ENCODE results near the gene MRM1. TPM values are rescaled to one million over a fixed set of nuclear protein-coding genes. Genes with fewer than 3 reads are reported as not detected.
A peak's percentile ranks its signal among the peaks of the same experiment; 100 is the strongest.

The MRM1 gene
- total RNA-seq, 4 donors from 2014 or later = 3.7 to 10.8 (median 8.0) TPM

DNA sequence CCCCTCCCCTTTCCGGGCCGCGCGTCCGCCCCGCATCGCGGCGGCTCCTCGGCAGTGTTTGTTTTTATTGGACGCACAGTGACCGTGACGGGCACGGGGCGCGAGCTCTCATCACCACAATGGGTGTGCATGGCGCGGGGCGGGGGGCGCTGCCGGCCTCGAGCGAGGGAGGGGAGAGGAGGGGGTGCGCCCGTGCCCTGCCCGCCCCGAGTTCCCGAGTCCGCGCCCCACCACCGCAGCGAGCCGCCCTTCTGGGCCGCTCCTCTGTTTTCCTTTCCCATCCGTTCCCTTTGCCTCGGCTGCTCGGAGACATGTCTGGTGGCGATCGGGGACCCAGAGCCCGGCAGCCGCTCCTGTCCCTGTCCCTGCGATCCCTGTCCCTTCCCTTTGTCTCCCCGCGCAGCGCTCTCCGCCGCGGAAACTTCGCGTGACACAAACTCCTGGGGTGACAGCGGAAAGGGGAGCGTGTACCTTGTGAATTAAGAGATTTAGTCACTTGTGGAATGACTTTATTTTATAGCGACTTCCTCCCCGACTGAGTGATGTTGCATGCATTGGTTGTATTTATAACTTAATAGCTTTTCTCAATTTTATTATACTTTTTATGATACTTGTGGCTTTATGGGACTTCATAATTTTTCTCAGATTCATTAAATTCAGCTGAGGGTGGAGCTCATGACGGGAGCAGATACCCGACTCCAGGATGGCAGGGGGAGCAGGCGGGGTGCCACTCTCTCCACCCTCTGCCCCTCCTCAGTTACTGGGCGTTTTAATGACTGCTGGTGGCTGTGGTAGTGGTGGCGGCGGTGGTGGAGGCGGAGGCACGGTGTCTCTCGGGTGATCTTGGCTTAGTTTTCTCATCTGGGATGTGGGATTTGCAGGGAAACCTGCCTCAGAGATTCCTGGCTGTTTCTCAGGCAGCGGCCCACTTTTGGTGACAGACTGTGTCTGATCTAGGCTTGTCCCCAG, 40.8 kb downstream of the MRM1 start:
- Histone ChIP-seq H3K36me3 (no peaks in the 10 kb centered on the region), H3K4me3 (peak overlapping the region in 1 of 2 donors; percentile 44), H3K27ac (no peak overlapping the region), H3K27me3 (peaks cover 100% of the 10 kb centered on the region), H3K4me1 (peaks cover 0 to 19% (median 15%) of the 10 kb centered on the region in 3 donors), H3K9me3 (no peaks in the 10 kb centered on the region)
- WGBS, 2 donors (ENCODE audit: low coverage in 1 of 2) = 3 to 13% methylated on average over 11 to 27 of the region's 64 CpGs
- no peak for ATAC-seq
- TF ChIP-seq POLR2AphosphoS5 (IDR thresholded peaks at IDR 0.05) (no peak), EP300 (IDR thresholded peaks at IDR 0.05) (no peak), POLR2A (IDR thresholded peaks at IDR 0.05) (no peak)
- TF ChIP-seq, protein P1, sequence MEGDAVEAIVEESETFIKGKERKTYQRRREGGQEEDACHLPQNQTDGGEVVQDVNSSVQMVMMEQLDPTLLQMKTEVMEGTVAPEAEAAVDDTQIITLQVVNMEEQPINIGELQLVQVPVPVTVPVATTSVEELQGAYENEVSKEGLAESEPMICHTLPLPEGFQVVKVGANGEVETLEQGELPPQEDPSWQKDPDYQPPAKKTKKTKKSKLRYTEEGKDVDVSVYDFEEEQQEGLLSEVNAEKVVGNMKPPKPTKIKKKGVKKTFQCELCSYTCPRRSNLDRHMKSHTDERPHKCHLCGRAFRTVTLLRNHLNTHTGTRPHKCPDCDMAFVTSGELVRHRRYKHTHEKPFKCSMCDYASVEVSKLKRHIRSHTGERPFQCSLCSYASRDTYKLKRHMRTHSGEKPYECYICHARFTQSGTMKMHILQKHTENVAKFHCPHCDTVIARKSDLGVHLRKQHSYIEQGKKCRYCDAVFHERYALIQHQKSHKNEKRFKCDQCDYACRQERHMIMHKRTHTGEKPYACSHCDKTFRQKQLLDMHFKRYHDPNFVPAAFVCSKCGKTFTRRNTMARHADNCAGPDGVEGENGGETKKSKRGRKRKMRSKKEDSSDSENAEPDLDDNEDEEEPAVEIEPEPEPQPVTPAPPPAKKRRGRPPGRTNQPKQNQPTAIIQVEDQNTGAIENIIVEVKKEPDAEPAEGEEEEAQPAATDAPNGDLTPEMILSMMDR (IDR thresholded peaks at IDR 0.05) = no peak

GRCh38 chr17:36643086-36643685, 41.8 kb downstream of the MRM1 start:
- H3K27me3 ChIP-seq = peaks cover 99% of the 10 kb centered on the region
- TF ChIP-seq, protein P1 (IDR thresholded peaks at IDR 0.05) = no peak
- no peak for TF ChIP-seq POLR2AphosphoS5 (IDR thresholded peaks at IDR 0.05)
- TF ChIP-seq POLR2A (IDR thresholded peaks at IDR 0.05) = no peak
- no peaks in the 10 kb centered on the region for H3K9me3 ChIP-seq
- no peak for ATAC-seq
- no peak overlapping the region for H3K27ac ChIP-seq
- peaks cover 0 to 19% (median 15%) of the 10 kb centered on the region in 3 donors for H3K4me1 ChIP-seq
- 64 to 80% methylated on average over 1 to 3 of the region's 3 CpGs for WGBS, 2 donors (ENCODE audit: low coverage in 1 of 2)
- no peaks in the 10 kb centered on the region for H3K36me3 ChIP-seq
- no peak overlapping the region for H3K4me3 ChIP-seq

DNA sequence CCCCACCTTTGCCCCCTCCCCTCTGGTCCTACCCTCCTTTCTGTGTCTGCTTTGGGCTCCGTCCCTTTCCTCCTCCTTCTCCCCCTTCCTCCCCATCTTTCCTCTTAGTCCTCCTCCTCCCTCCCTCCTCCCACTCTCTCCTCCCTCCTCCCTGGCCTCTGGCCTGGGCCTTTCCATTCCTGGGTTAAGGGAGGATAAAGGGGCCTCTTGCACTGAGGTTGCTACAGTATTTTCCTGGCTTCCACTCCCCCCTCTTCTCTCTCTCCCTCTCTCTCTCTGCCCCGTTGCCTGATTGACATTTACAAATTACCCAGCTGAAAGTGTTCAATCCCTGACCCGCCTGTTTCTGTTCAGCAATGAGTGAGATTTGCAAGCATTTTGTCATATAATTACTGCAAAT, 44.0 kb downstream of the MRM1 start:
- WGBS, 2 donors (ENCODE audit: low coverage in 1 of 2) = 29 to 37% methylated on average over 2 to 3 of the region's 3 CpGs
- Histone ChIP-seq H3K27ac (no peak overlapping the region), H3K4me3 (no peak overlapping the region), H3K36me3 (no peaks in the 10 kb centered on the region), H3K27me3 (peaks cover 95% of the 10 kb centered on the region), H3K9me3 (no peaks in the 10 kb centered on the region), H3K4me1 (peaks cover 0 to 19% (median 15%) of the 10 kb centered on the region in 3 donors)
- ATAC-seq = no peak
- TF ChIP-seq EP300 (IDR thresholded peaks at IDR 0.05) (no peak), POLR2AphosphoS5 (IDR thresholded peaks at IDR 0.05) (no peak), POLR2A (IDR thresholded peaks at IDR 0.05) (no peak)
- TF ChIP-seq, protein P1 (IDR thresholded peaks at IDR 0.05) = no peak

DNA sequence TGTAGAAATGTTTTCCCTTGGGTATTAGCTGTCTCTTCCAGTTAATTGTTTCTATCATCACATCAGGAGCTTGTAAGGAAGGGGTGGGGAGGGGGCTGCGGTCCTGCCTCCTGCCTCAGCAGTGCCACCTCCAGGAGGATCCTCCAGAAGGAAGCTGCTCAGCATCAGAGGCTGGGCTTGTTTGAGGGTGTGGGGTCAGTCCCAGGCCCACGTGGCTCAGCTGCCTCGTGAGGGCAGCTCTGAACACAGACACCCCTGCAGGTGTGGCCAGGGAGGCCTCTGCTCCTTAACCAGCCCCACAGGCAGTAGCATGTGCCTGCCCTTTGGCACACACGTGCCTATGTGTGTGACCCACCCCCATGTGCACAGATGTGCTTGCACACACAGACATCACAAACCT, 46.3 kb downstream of the MRM1 start:
- H3K36me3 ChIP-seq = no peaks in the 10 kb centered on the region
- 0% methylated on average over 1 of the region's 4 CpGs; no CpG with 5 or more reads in 1 of the 2 donors for WGBS, 2 donors (ENCODE audit: low coverage in 1 of 2)
- H3K27me3 ChIP-seq = peaks cover 89% of the 10 kb centered on the region
- no peaks in the 10 kb centered on the region for H3K9me3 ChIP-seq
- no peak for TF ChIP-seq POLR2AphosphoS5 (IDR thresholded peaks at IDR 0.05)
- TF ChIP-seq EP300 (IDR thresholded peaks at IDR 0.05) = no peak
- no peak for TF ChIP-seq POLR2A (IDR thresholded peaks at IDR 0.05)
- H3K4me1 ChIP-seq = peaks cover 0 to 1% (median 1%) of the 10 kb centered on the region in 3 donors
- H3K27ac ChIP-seq = no peak overlapping the region
- no peak overlapping the region for H3K4me3 ChIP-seq
- no peak for ATAC-seq

DNA sequence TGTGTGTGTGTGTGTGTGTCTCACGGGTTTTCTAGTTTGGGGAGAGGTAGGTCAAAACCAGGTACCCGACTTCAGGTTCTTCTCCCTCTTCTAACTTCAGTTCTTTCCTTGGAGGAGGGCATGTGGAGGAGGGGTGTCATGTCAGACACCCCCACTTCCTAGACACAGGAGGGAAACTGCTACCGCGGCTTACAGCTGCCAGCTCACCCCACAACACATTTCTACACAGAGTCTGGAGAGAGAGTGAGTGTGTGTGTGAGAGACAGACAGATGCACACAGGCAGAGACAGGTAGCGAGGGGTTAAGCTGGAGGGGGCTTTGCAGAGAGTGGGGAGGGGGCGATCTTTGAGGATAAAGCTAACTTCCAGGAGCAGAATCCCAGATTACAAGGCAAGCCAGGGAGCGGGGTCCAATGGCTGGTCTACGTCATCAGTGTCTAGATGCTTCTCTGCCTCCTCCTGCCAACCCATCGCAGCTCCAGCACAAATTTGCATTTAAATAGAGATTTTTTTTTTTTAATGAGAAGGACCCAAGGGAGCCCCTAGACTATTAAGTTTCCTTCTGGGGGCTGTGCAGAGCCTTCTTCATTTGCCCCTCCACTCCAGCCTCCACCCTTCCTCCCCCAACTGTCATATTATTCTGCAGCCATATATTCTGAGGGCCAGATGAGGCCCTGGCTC, 48.9 kb downstream of the MRM1 start:
- WGBS, 2 donors (ENCODE audit: low coverage in 1 of 2) = 32 to 33% methylated on average over 5 to 8 of the region's 9 CpGs
- H3K9me3 ChIP-seq = no peaks in the 10 kb centered on the region
- H3K27ac ChIP-seq = no peak overlapping the region
- no peaks in the 10 kb centered on the region for H3K36me3 ChIP-seq
- ATAC-seq = no peak
- no peaks in the 10 kb centered on the region for H3K4me1 ChIP-seq
- H3K27me3 ChIP-seq = peaks cover 83% of the 10 kb centered on the region
- TF ChIP-seq, protein P1 (IDR thresholded peaks at IDR 0.05) = no peak
- TF ChIP-seq POLR2A (IDR thresholded peaks at IDR 0.05) (no peak), POLR2AphosphoS5 (IDR thresholded peaks at IDR 0.05) (no peak), EP300 (IDR thresholded peaks at IDR 0.05) (no peak)
- no peak overlapping the region for H3K4me3 ChIP-seq
